CD4-positive, alpha-beta T cell treated with Interleukin-1 beta for 1 hour (primary cell): ENCODE results near the gene GRIA3.
"Not testable (repeated sequence)": the region's sequence is repeated elsewhere in the genome, so short reads cannot be mapped to it uniquely, and the experiment has no call there.

Experiments used
- DNase-seq, 2 donors: peaks; one replicate each; pipeline ENCODE4 v3.0.0-alpha.2; 2020 to 2022

Gene GRIA3

DNA sequence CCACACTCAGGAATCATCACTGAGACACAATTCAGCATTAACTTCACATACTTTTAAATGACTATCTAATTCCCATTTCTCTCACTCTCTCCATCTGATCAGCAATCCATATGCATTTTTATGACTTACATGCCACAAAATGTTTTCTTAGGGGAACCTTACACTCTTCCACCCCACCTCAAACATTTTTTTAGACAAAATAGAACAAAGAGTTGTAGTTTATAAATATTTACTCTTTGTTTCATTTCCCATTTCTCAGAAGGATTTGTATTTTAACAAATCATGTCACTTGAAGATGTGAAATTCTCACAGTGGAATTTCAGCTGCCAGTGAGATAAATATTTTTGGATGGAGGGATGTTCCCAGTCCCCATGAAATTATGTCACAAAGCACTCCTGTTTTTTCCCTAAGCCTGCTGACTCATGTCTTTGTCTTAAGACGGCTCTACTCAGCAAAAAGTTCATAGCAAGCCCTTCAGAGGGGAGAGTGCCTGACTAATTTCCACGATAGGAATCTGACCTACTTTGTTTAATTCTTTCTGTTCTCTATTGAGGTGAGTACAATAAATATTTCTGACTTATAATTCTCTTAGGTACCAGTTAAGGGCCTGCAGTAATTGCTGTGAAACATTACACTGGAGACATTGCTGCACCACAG is 291.1 kb downstream of the GRIA3 start:
- no peak for DNase-seq

- DNase-seq = no peak
Measured at GRCh38 chrX:123476611-123477219, 292.6 kb downstream of the GRIA3 start.

DNA sequence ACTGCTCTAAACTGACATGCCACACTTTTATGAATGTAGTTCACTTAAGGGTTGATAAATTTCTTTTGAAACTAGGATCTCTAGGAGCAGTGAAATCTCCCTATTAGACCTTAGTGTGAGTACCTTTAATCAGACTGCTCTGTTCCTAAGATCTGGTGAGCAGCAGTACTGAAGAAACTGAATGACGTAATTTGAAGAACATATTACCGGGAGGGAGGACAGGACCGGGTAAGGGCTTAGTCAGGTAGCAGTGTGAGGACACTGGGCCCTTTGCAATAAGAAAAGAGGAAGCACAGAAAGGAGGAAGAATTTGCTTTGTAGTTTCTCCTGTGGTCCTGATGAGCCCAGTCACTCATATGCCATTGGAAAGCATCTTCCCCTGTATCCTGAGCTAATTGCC is 293.6 kb downstream of the GRIA3 start:
- DNase-seq = no peak

GRCh38 chrX:123481913-123482851 is 298.1 kb downstream of the GRIA3 start:
- DNase-seq = no peak

GRCh38 chrX:123486297-123486696 is 302.2 kb downstream of the GRIA3 start:
- DNase-seq = no peak

GRCh38 chrX:123487236-123487635 is 303.2 kb downstream of the GRIA3 start:
- no peak for DNase-seq

DNA sequence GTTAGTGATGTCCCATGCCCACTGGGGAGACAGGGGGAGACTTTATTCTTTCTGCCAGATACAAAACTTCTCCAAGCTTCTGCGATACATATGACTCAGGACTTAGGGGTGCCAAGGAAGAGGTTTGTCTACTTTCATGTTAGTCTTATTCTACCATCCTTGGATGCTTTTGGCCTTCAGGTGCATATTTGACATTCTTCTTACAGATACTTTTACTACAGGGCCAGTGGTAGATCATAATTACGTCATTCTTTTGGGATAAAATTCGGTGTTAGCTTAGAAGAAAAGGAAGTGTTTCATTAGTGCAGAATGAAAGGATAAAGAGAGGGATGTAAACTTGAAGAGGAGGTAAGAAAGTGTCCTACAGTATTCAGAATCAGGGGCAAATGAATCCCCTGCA is 303.6 kb downstream of the GRIA3 start:
- DNase-seq = no peak

GRCh38 chrX:123489011-123489410 is 304.9 kb downstream of the GRIA3 start:
- DNase-seq = no peak

DNA sequence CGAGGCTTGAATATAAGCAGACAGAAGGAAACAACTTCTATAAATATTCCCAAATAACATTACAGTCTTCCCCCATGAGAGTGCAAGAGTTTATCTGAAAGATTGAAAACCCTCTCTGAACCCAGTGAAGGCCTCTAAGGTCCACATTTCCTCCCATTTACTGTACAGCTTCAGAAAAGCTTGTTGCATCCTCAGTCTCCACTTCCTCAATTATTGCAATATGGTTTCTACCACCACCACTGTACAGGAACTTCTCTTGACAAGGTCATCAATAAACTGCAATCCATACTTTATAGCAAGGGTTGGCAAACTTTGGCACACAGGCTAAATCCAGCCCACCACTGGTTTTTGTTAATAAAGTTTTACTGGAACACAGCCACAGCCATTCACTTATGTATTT is 309.8 kb downstream of the GRIA3 start:
- DNase-seq = no peak

DNA sequence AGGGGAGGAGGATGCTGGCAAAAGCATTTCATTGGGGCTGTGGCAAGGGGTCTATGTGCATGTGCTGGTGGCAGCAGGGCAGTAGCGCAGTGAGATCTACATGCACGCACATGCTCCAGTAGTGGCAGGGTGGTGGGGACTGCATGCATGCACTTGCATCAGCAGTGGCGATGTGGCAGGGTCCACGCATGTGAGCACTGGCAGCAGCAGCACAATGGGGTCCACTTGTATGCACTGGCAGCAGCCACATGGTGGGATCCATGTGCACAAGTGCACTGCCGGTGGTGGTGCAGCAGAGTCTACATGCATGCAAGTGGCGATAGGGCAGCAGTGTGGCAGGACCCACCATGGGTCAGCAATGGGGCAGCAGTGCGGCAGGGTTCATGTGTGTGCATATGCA is 315.7 kb downstream of the GRIA3 start:
- DNase-seq = no peak

DNA sequence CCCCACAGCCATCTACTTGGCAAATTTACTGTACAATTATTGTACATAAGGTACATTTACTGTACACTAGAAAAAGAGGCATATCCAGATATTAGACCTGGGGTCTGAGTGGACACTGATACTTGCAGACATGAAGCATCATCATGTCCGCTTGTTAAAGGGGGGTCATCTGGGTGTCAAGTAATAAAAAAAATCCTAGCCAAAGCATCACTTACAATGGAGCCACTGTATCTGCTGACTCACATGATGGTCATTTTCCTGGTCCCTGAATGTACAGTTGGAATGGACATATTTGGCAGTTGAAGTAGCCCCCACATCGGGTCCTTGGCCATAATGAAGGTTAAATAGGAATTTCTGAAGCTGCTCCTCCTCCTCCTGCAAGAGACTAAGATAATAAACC is 320.0 kb downstream of the GRIA3 start:
- DNase-seq = no peak

DNA sequence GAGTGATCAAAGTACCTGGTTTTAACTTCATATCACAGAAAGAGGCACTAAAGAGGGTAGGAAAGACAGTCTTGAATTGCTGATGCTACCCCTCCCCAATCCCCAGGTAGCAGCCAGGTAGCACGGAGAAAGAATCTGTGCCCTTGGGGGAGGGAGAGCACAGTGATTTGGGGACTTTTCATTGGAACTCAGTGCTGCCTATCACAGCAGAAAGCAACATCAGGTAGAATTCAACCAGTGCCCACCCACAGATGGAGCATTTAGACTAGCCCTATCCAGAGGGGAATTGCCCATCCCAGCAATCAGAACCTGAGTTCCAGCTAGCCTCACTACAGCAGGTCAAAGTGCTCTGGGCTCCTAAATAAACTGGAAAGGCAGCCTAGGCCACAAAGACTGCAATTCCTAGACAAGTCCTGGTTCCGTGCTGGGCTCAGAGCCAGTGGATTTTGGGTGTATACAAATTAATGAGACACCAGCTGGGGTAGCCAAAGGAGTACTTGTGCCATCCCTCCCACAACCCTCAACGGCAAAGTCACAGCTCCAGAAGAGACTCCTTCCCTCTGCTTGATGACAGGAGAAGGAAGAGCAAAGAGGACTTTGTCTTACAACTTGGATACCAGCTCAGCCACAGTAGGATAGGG is 320.7 kb downstream of the GRIA3 start:
- no peak for DNase-seq

DNA sequence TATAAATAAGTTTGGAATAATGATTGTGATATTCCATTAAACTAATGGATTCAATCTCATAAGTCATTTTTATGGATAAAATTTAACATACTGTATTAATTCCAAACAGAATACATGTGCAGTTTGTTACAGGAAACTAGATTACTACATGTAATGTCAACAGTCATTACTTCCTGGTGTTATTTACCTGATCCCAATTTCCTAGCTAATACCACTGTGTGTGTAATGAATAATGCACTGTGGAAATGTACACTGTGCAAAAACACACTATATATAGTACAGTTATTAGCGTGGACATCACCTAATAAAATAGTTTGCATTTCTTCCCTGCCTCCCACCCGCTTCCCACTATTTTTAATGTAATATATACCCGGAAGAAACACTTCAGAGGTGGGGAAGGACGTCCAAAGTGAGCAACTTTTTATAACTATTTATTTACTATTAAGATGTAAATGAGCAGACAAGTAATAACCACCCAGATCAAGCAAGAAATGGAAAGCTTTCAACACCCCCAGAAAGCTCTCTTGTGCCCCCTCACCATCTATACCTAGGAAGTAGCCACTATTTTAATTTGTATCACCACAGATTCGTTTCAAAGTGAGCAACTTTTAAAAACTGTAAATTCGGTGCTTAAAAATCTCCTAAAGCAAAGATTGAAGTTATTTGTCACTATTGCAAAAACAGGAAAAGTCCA is 329.7 kb downstream of the GRIA3 start:
- no peak for DNase-seq

GRCh38 chrX:123514279-123514640 is 330.2 kb downstream of the GRIA3 start:
- DNase-seq = not testable (repeated sequence)

DNA sequence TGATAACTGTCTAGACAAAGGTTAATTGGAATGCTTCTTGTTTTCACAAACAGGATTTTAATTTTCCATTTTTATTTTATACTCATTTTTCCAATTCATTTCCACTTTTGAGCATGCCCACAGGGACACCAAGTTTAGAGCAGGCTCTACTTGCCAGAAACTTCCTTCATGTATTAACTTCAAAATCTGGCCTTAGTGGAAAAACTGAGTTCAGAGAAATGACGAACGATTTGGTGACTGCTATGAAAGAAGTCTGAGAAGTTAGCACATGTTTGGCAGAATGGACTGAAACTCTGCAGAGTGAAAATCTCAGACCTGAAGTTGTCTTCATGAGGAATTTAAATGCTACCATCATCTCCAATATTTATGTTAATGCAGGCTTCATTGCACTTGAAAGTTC is 334.7 kb downstream of the GRIA3 start:
- no peak for DNase-seq

GRCh38 chrX:123525123-123525725 is 341.1 kb downstream of the GRIA3 start:
- DNase-seq = no peak

DNA sequence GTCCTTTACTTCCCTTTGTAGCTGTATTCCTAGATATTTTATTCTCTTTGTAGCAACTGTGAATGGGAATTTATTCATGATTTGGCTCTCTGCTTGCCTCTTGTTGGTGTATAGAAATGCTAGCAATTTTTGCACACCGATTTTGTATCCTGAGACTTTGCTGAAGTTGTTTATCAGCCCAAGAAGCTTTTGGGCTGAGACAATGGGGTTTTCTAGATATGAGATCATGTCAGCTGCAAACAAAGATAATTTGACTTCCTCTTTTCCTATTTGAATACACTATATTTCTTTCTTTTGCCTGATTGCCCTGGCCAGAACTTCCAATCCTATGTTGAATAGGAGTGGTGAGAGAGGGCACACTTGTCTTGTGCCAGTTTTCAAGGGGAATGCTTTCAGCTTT is 346.6 kb downstream of the GRIA3 start:
- not testable (repeated sequence) for DNase-seq
